Nucleus accumbens (tissue), 56 donors: ENCODE results near the gene C11orf91.

ENCODE experiments used
- DNase-seq, 56 donors: peaks; one replicate each; lab custom pipeline; 2025; lab: John Stamatoyannopoulos, UW

C11orf91 gene

DNA sequence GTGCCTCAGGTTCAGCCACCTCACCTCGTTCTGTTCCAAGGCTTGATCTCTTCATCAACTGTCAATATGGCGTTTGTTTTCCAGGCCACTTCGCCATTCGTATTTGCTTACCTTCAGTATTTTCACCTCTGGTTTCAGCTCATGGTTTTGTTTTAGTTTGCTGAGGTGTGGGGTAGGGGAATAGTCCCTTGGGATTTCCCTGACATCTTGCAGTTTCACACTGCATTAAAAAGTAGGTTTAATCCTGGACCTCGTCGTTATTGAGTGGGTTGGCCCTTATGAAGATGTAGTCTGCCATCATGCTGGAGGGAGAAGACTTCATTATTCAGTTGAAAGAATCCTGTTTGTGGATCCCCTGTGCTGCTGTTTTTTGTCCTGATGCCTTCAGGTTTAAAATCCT is 46.0 kb downstream of the C11orf91 start:
- DNase-seq: no peak

DNA sequence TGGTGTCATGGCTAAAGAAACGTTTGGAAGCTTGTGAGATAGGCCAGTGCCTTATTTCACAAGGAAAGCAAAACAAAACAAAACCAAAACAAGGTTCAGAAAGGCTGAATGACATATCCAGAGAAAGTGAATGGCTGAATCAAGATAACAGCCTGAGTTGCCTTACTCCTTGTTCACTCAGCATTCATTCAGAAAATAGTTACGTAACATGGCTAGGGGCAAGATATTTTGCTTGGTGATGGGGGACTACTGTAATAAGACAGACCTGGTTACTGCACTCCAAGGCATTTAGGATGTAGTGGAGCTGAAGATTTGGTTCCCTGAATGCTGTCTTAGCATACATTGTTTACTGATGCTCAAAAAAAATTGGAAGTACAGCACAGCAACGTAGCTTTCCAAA is 47.7 kb downstream of the C11orf91 start:
- DNase-seq: no peak

DNA sequence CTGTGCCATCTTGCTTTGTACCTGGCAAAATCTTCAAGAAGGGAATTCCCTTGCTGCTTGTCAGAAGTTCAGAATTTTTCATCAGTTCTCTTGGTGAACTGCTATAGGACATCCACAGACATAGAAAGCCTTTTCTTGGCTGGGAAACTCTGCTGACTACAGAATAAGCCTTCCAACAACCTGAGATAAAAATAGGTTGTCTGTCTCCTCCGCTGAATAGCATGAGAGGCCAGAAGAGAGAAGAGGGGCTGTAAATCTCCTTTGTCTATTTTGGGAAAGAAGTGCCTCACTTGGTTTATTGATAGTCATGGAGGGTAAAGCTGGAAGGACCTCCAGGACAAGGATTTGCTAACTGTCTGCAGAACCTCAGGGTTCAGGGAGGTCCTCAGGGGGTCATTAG is 48.2 kb downstream of the C11orf91 start:
- no peak for DNase-seq

DNA sequence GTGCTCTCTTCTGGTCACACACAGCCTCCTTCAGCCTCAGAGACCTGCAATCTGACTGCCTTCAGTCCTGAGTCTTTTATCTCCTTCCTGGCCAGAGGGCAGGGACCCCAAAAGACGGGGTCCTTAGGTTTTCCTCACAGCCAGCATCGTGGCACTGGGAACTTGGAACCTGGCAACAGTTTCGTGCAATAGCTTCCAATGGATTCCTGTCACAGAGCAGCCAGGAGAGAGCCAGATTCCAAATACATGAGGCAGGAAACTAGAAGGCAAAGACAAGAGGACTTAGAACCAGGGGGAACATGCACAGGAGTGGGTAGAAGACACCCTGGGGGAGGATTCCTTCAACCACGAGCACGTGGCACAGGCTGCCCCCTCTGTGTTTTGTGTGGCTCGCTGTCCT is 48.6 kb downstream of the C11orf91 start:
- DNase-seq: no peak

DNA sequence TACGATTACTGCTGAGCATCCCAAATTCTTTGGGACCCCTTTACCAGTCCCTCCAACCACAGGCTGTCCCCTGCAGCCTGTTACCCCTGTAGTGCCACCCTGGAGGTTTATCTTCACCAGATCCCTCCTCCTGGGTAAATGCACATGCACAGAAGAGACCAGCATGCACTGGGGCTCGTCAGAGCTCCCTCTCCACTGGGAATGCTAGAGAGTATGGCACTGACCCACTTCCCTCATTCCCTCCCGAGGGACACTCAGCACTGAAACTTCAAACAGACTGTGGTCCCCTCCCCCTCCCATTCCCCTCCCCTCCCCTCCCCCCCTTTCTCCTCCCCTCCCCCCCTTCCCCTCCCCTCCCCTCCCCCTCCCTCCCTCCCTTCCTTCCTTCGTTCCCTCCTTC is 49.1 kb downstream of the C11orf91 start:
- DNase-seq: no peak

DNA sequence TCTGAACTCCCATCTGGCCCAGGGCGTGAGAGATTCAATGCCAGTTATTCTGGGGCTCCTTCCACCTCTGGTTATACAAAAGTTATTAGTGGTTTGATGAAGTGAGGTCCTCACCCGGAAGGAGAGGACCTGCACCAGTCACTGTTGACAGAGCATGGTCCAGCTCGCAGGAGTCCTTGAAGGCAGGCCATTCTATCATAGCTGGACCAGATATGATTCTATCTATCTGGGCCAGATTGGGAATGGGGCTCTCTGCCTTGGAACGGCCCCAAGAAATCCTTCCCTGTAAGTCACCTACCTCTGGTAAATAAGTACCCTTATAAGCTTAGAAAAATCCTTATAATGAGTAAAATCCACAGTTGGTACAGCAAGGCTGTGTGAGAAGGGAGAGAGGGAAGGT is 50.7 kb downstream of the C11orf91 start:
- DNase-seq: no peak
